ENCODE data around the gene RP9.

RP9 gene

GRCh38 chr7:33061282-33061937 is 47.8 kb downstream of the RP9 start:
- DNase-seq: no peak

DNA sequence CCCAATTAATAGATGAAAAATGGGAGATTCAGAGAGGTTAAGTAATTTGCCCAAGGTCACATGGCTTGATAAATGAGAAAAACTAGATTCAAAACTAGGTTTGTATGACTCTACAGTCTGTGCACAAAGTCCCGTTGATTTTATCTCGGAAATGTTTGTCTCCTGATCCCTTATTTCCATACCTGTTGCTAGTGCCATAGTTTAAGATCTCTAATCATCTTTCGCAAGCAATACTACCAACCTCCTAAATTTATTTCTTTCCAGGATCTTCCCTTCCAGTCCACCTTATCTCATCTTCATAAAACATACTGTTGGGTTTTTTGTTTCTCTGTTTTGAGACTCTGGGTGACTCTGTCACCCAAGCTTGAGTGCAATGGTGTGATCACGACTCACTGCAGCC is 49.6 kb downstream of the RP9 start:
- DNase-seq: no peak

DNA sequence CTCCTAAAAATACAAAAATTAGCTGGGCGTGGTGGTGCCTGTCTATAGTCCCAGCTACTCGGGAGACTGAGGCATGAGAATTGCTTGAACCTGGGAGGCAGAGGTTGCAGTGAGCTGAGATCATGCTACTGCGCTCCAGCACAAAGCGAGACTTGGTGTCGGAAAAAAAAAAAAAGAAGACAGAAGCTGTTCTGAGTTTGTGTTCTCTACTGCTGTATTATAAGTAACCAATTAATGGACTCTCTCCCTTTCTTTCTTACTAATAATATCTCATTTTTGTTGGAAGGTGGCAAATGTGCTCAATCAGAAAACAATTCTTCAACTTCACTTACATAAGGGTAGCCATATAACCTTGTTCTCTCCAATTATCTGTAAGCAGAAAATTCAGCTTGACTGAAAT is 54.0 kb downstream of the RP9 start:
- DNase-seq: no peak

DNA sequence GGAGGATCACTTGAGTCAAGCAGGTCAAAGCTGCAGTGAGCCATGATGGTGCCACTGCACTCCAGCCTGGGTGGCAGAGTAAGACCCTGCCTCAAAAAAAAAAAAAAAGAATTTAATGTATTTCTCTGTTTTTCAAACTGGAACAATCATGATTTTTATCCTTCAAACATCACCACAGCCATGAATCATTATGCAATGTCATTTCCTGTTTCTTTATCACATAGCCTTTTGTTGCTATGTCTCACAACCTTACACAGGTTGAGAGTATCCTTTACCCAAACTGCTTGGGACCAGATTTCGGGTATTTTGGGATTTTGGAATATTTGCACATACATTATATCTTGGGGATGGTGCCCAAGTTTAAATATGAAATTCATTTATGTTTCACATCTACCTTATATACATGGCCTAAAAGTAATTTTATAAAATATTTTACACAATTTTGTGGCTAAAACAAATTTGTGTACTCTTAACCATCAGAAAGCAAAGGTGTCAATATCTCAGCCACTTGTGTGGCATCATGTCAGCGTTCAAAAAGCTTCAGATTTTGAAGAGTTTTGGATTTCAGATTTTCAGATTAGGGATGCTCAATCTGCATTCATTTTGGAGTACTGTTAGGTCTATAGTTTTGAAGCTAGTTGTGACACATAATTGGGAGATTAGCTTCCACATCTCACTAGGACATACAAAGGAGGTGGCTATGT is 54.8 kb downstream of the RP9 start:
- DNase-seq: peak; percentile 37

- DNase-seq: no peak
Measured at GRCh38 chr7:33053721-33054120, 55.5 kb downstream of the RP9 start.

DNA sequence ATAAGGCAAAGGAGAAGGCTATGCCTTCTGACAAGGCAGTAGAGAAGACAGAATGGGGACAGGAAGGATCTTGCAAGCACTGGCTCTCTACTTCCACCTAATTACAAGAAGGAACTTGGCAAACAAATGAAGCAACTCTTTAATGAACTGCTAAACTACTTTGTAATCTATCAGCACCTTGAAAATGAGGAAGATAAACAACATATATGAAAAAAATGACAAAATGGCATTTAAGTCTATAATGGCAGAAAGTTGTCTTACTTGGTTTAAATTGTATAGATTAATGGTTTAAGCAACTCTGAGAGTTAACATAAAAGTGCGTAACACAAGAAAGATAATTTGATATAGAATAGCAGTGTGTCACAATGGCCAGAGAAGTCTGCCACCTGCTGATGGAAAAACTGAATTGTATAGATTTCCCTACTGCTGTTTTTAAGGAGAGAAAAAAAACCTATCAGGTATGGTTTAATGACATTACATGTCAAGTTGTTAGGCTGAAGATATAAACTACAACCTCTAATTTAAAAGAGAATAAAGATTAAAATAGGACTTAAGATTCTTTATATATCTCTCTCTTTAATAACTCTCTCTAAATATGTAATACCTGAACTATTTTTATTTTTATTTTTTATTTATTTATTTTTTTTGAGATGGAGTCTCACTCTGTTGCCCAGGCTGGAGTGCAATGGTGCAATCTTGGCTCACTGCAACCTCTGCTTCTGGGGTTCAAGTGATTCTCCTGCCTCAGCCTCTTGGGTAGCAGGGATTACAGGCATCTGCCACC is 58.5 kb downstream of the RP9 start:
- peak; percentile 54 for DNase-seq

GRCh38 chr7:33048704-33049103 is 60.5 kb downstream of the RP9 start:
- DNase-seq: no peak

GRCh38 chr7:33048257-33048656 is 60.9 kb downstream of the RP9 start:
- DNase-seq: no peak

DNA sequence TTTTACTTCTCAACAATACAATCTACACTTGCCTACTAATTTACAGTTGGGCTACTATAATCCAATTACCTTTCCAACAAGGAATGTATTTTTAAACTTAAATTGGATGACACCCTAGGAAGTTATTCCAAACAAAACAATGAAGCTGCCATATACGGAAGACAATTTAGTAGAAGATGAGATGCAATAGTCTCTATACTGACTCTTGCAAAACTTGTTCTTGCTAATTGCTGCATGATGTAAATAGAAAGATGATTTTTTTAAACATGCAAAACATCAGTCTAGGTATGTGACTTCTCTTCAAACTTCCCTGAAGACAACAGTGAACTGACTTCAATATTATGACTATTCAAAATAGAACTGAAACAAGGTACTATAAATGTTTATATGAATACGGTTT is 64.2 kb downstream of the RP9 start:
- peak; percentile 46 for DNase-seq
